Activated T-cell treated with anti-CD3 and anti-CD28 coated beads for 4 hours (primary cell): ENCODE results near the gene IFT122.

Experiments
- DNase-seq: peaks from one replicate; pipeline ENCODE4 v3.0.0-alpha.2; 2020

IFT122 gene

DNA sequence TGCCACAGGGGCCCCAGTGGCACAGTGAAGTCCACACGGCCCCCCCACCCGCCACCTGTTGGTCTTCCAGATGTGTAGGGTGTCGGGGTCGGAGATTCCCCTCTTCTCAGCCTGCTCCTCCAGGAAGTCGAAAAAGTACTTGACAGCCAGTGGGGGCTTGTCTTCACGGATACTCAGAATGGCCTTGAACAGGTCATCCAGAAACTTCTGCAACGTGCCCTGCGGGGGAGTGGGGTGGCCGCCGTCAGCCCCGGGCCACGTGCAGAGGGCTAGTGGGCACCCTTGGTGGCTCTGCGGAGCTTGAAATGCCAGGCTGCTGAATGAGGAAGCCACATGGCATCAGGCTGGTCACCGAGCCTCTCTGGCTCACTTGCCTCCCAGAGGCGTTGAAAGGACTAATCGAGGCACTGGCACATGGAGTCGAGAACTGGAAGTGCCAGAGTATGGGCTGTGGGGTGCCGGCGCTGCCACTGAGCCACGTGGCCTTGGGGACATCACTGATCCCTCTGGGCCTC, 119.6 kb downstream of the IFT122 start:
- DNase-seq: no peak

DNA sequence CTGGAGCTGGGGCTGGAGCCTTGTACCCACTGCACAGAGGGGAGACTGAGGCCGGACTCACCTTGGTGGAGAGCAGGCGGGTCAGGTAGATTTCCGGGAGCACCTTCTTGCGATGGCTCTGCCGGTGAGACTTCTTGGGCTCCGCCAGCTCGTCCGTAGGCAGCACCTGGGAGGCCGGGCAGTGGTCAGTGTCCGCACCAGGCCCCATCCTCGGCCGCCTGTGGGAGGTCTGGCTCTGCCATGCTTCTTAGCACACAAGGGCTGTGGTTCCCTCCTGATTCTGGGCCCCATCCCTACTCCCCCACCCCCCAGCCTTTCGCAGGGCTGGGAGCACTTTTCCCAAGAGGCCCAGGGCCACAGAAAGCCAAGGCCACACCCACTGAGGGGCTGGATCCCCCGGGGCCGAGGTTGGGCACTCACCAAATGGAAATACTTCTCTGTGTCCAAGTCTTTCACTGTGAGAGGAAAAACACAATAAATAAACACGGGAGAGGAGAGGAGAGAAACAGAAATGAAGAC, 120.3 kb downstream of the IFT122 start:
- no peak for DNase-seq

- DNase-seq: no peak
Measured at GRCh38 chr3:129560911-129561594, 121.0 kb downstream of the IFT122 start.

- DNase-seq: no peak
Measured at GRCh38 chr3:129561619-129562248, 121.7 kb downstream of the IFT122 start.

DNA sequence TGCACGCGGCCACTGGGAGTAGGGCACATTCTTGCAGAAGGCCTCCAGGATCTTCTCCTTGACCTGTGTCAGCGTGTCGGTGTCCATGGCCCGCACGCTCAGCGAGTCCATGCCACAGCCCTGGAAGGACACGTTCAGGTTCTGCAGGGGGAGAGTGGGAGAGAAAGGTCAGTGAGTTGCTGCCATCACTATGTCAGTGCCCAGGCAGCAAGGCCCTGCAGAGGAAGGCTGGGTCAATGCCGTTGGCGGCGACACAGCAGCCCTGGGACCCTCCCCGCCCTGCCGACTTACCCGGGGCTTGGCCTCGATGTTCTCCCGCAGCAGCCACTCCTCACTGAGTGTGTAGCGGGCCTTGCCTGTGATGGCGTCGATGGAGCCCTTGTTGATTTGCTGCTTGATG, 122.8 kb downstream of the IFT122 start:
- DNase-seq: no peak

DNA sequence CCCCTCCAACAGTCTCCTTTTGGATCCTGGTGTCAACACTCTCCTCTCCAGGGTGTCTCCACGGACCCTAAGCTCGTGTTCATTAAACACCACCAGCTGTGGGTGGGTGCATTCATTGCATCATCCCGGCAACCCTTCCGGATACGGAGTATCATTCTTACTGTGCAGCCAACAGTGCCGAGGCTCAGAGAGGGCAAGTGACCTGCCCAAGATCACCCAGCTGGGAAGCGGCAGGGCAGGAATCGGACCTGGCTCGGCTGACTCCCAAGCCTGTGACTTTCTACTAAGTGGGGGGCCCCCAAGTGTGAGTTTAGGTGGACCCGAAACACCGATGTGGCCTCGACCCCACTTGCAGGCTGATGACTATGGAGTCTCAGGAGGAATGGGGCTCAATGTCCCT, 123.3 kb downstream of the IFT122 start:
- DNase-seq: no peak

DNA sequence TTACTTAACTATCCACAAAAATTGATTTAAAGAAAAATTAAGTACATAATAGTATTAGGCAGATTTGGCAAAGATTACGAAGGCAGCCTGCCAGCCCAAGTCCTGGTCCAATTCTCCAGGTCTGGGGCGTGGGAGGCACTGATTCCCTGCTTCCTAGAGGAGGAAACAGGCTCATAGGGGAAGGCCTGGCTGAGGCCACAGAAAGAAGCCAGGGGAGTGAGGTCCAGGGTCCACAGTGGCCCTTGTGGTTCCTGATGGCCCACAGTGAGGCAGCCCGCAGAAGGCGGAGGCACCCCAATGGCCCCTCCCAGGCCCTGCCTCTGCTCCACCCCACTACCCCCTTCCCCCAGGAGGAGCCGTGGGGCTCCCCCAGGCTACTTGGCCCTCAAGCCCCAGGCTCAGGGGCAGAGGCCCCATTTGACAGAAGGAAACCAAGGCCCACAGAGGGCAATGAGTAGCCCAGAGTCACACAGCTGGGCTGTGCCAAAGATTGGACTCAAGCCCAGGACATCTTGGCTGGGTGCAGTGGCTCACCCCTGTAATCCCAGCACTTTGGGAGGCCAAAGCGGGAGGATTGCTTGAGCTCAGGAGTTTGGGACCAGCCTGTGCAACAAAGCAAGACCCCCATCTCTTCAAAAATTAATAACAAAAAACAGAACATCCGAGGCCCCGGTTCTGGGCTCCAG, 124.0 kb downstream of the IFT122 start:
- DNase-seq: no peak

DNA sequence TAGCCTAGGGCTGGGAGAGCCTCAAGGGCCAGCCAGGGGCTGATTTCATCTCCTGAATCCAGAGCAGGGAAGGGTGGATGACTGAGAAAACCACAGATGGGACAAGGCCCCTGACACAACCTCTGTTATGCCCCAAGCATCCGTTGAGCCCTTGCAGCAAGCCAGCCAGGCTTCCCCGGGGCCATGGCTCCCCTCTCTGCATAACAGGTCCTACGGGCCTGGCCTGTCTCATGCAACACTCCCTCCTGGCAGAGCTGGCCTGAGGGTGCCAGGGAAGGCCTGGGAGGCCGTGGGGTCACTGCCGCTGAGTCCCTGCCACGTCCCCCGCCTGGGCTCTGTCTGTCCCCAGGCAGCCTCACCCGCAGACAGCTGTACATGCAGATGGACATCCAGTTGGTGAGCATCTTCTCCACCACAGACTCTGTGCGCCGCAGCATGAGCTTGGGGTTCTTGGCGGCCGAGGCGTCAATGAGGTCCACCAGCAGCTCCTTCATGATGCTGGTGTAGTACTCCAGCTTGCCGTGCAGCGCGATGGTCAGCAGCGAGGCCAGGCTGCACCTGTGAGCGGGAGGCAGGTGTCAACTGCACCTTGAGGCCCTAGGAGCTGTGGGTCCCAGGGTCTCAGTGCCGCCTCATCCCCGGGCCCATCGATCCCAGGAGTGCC, 125.1 kb downstream of the IFT122 start:
- no peak for DNase-seq

GRCh38 chr3:129565902-129566301, 125.9 kb downstream of the IFT122 start:
- DNase-seq: no peak

DNA sequence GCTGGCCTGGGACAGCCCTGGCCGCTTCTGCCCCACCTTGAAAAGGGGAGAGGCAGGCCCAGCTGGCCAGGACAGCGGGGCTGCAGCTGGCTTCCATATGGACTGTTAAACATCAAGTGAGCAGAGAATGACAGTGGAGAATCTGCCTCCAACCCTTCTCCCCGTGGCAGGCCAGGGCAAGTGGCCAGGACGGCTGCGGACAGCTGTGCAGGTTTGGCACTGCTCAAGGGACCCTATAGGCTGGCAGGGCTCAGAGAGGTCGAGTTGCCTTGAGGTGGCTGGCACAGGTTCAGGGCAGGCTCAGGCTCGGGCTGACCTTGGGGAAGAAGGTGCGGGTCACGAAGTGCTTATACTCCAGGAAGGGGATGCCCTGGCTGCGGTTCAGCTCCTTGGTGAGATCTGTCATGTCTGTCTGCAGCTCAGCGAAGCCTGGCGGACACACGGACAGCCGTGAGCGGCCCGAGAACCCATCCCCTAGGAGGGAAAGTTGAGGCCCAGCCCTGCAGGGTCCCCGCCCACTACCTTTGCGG, 127.2 kb downstream of the IFT122 start:
- no peak for DNase-seq

DNA sequence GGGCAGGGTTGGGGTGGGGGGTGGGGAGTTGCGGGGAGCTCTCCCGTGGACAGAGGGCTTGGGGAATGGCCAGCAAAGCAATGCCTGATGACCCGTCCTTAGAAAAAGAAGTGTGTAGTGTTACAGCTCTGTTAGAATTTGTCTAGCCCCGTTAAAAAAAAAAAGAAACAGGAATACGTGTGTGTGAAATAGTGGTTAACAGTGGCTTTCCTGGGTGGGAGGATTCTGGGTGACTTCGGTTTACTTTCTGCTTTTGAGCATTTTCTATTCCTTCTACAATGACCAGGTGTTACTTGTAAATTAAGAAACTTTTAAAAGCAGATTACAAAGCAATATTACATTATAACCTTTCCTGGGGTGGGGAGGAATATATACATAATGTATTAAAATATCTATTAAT, 127.9 kb downstream of the IFT122 start:
- no peak for DNase-seq

- no peak for DNase-seq
Measured at GRCh38 chr3:129569856-129570255, 129.8 kb downstream of the IFT122 start.
